Middle frontal gyrus (tissue), 1 donor: ENCODE data around the gene LIX1.

Experiments used
- DNase-seq: peaks from one replicate; pipeline ENCODE4 v3.0.0-alpha.2; 2015; ENCODE audit warnings: low spot score; ENCODE audit errors: extremely low spot score

LIX1 gene

DNA sequence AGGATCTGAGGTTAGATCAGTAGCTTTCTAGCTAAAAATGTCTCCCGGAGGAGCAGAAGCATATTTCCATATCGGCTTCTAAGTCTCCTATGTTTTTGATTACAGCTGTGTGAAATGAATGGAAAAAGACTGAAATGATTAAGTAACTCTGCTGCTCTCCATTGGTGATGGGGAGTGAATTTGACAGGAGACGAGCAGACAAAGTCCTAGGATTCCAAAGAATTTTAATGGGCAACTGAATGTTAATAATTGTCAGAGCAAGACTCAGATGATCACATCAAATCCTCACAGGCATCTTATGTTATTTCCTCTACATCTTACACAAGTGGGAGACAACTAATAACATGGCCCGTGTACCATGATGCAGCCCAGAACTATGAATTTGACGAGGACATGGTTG is 66.8 kb downstream of the LIX1 start:
- DNase-seq: no peak

DNA sequence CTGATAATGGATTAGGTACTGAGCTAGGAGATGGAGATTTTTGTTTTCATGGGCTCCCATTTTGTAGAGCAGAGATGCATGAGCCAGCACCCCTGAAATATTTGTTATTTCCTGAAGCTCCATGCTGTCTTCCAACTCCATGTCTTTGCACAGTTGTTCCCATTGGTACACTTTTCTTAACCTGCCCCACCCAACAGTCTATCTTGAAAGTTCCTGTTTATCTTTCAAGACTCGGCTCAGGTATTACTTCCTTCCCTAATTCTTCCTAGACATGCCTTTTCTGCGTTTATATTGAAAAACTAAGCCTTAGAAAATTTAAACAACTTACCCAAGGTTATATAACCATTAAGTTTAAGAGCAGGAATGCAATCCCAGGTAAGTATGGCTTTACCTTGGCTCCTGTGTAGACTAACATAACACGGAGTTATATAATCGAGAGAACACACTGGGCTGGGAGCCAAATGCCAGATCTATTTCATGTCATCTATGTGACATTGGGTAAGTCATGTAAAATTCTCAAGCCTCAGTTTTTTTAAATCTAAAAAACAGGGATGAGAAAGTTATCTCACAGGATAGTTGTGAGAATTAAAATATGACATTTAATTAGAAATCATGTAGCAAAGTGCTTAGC is 67.4 kb downstream of the LIX1 start:
- no peak for DNase-seq

DNA sequence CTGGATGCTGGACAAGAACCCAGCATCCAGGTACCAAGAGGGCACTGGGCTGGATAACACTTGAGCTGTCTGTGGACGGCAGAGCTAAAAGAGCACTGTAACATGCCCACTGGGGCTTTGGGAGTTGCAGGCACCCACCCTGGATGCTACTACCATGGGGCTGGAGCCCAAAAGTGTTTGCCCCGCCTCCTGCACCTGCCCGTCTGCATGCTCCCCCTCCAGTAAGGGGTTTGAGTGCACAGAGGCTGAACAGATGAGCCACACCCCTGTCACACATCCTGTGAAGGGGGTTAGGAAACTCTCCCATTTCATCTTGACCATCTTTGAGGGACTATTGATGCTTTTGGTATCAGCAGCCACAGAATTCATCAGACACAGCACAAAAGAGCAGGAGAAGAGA is 69.0 kb downstream of the LIX1 start:
- no peak for DNase-seq

DNA sequence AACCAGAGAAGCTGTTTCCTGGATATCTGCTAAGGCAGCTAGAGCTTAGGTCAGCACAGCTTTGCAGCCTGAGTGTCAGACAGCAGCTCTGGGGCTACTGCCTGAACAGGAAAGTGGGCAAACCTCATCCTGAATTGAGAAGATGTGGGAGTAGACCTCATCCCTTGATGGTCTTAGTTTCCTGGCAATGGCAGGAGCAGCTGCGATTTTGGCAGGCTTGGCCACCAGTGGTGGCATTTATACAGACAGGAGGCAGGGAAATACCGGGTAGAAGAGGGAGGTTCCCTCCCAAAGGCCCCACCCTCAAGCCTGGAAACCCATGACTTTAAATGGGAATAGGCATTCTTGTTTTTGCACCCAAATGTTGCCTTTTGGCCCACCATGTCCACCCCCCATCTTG is 69.7 kb downstream of the LIX1 start:
- DNase-seq: no peak

GRCh38 chr5:97071993-97072392 is 70.4 kb downstream of the LIX1 start:
- DNase-seq: no peak

DNA sequence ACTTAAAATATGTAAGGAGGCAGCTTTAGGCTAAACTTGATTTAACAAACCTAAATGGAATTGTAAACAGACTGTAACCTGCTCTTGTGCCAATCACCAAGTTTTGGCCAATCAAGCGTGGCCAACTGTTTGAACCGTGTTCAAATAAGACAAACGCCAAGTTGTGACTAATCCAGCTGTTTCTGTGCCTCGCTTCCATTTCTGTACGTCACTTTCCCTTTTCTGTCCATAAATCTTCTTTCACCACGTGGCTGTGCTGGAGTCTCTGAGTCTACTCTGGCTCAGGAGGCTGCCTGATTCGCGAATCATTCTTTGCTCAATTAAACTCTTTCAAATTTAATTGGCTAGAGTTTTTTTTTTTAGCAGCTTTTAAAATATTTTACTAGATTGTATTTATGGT is 71.3 kb downstream of the LIX1 start:
- no peak for DNase-seq

GRCh38 chr5:97070234-97070633 is 72.2 kb downstream of the LIX1 start:
- no peak for DNase-seq

DNA sequence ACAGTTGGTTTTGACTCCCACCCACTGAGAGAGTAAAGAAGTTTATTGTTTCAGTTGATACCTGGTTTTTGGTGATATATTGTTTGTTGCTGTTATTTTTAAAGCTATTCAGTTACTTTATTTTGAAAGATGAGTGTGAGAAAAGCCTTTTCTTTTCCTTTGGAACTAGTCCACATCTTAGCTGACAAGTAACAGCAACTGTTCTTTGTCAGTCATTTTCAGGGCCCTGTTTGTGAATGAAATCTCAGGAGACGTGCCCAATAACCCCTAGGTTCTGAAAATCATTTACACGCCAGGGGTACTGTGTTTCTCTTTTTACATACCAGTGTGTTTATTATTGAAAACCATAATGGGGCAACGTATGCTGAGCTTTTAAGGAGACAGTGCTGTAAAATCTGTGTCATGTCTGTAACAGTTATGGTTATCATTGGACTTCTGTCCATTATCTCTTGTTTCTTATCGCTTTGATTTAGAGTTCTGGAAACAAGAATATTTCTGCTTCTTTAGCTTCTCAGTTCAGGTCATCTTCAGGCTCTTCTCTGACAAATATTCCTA is 75.0 kb downstream of the LIX1 start:
- no peak for DNase-seq

GRCh38 chr5:97065475-97065874 is 76.9 kb downstream of the LIX1 start:
- DNase-seq: no peak

- no peak for DNase-seq
Measured at GRCh38 chr5:97063251-97063650, 79.2 kb downstream of the LIX1 start.

GRCh38 chr5:97062046-97062445 is 80.4 kb downstream of the LIX1 start:
- no peak for DNase-seq

DNA sequence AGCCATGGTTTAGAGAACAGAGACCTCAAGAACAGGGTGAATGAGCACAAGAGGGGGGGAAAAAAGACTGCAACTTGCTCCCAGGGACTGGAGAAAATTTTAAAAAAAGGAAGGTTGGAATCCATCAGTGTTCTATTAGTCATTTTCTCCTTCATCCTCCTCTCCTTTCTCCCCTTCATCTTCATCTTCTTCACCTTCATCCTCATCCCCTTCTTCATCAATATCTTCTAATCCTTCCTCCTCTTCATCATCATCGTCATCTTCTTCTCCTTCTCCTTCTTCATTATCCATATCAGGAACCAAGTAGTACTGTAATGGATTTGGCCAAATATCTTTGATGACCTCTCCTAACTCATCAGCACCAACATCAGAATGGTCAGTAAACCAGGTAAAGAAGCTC is 86.1 kb downstream of the LIX1 start:
- DNase-seq: no peak

DNA sequence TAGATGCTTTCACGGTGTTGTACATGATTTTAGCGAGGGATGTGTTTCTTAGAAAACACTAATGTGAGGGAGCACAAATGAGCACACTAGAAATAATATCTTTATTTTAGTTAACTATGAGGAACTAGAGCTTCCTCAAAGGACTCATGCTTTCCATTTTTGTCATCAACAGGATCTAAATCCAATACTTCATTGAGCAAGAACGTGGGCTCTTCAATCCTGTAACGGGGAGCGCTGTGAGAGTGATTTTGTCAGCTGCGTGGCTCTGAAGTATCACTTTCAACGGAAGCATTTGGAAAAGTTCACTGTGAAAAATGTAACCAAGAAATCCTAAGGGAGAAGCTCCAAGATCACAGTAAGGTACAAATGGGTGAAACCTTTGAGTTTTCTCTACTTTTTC is 93.2 kb downstream of the LIX1 start:
- DNase-seq: no peak

- DNase-seq: no peak
Measured at GRCh38 chr5:97047076-97047475, 95.3 kb downstream of the LIX1 start.

DNA sequence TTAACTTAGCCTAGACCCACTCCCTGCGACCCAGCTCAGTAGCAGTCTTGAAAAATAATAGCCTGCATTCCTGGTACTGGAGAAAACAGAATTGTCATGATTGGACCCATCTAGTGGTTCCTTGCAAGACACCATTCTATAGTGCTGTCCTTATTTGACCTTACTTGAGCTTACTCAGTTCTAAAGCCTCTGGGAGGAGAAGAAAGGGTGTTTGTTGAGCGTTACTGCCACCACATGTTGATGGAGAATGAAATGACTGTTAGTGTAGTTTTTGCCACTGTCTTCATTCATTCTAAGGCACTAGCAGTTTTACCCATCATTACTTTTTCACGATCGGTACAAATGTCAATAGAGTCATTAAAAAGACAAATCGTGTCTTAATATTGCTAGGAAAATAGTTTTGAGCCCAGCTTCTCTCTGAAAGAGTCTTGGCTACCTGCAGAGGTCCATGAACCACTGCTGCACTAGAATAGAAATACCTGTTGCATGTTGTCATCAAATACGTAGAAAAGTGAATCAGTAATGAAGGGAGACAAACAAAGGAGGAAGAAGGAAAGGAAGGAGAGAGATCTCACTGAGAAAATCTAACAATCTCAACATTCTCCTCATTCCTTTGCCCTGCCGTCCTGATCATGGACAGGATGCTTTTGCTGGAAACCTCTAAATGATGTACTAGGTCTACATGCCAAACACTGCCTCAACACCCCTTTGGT is 96.0 kb downstream of the LIX1 start:
- DNase-seq: no peak

- DNase-seq: no peak
Measured at GRCh38 chr5:97044052-97044451, 98.4 kb downstream of the LIX1 start.

GRCh38 chr5:97043511-97043910 is 98.9 kb downstream of the LIX1 start:
- no peak for DNase-seq

GRCh38 chr5:97042996-97043395 is 99.4 kb downstream of the LIX1 start:
- DNase-seq: no peak
